PC-9 (cell line): ENCODE measurements around the gene STRN4. TPM values are rescaled to one million over a fixed set of nuclear protein-coding genes. Genes with fewer than 3 reads are reported as not detected.

Experiments used
- BruUV-seq: library from RNA; stranded (reverse); fragments of 400-500 nt; replicated peaks from 2 replicates; lab custom pipeline; 2021; lab: Mats Ljungman, UMichigan
- CTCF ChIA-PET: fragments of 300-600 bp; sonication (Branson Sonifier 250); formaldehyde crosslinking; loops from one replicate; lab custom pipeline; 2022; ENCODE audit warnings: antibody characterized with exemption; lab: Charles Lee
- POLR2A ChIA-PET: fragments of 300-600 bp; sonication (Branson Sonifier 250); formaldehyde crosslinking; loops from one replicate; lab custom pipeline; 2022; ENCODE audit warnings: antibody characterized with exemption; ENCODE audit not compliant: unreplicated experiment; lab: Charles Lee
- DNase-seq, 2 experiments: peaks; one replicate each; pipeline versions ENCODE4 v3.0.0 to v3.0.0-alpha.2; 2015 to 2022; ENCODE audit warnings: mixed read lengths in 1 of 2
- H2AFZ ChIP-seq: fragments of 200-600 bp; sonication (generic); 2 replicates; pipeline ENCODE4 v1.8.1; 2017; ENCODE audit warnings: antibody characterized with exemption
- H3F3A ChIP-seq: fragments of 200-600 bp; sonication (generic); 2 replicates; pipeline ENCODE4 v1.8.1; 2017; ENCODE audit warnings: antibody characterized with exemption, mild to moderate bottlenecking, low read depth; ENCODE audit not compliant: insufficient read depth
- H3K27ac ChIP-seq: fragments of 200-600 bp; sonication (generic); 2 replicates; pipeline ENCODE4 v1.6.1; 2016; ENCODE audit warnings: mixed run types
- H3K27me3 ChIP-seq: fragments of 200-600 bp; sonication (generic); 2 replicates; pipeline ENCODE4 v1.6.1; 2016; ENCODE audit warnings: low read depth, mixed run types; ENCODE audit not compliant: insufficient read depth
- H3K36me3 ChIP-seq: fragments of 200-600 bp; sonication (generic); 2 replicates; pipeline ENCODE4 v1.6.1; 2016; ENCODE audit warnings: low read depth, mixed run types
- H3K4me1 ChIP-seq: fragments of 200-600 bp; sonication (generic); replicated peaks from 2 replicates; pipeline ENCODE4 v1.6.1; 2016; ENCODE audit warnings: mixed run types; ENCODE audit not compliant: insufficient read depth
- H3K4me2 ChIP-seq: fragments of 200-600 bp; sonication (generic); 2 replicates; pipeline ENCODE4 v1.6.1; 2017; ENCODE audit warnings: mixed run types
- H3K4me3 ChIP-seq: fragments of 200-600 bp; sonication (generic); 2 replicates; pipeline ENCODE4 v1.6.1; 2016; ENCODE audit warnings: mixed run types
- H3K79me2 ChIP-seq: fragments of 200-600 bp; sonication (generic); 2 replicates; pipeline ENCODE4 v1.6.1; 2017; ENCODE audit warnings: low read depth, mixed run types
- H3K9me2 ChIP-seq: fragments of 200-600 bp; sonication (generic); 2 replicates; pipeline ENCODE4 v1.8.1; 2017; ENCODE audit warnings: mild to moderate bottlenecking; ENCODE audit not compliant: insufficient read depth
- H3K9me3 ChIP-seq: fragments of 200-600 bp; sonication (generic); 2 replicates; pipeline ENCODE4 v1.8.1; 2016; ENCODE audit warnings: low read depth; ENCODE audit not compliant: insufficient read depth
- H4K20me1 ChIP-seq: fragments of 200-600 bp; sonication (generic); 2 replicates; pipeline ENCODE4 v1.8.1; 2017; ENCODE audit not compliant: insufficient read depth
- CTCF ChIP-seq: fragments of 200-600 bp; sonication (generic); conservative IDR thresholded peaks from 2 replicates; pipeline ENCODE4 v1.6.1; 2017; ENCODE audit warnings: mixed run types, antibody characterized with exemption, mild to moderate bottlenecking, moderate library complexity
- EZH2 ChIP-seq: fragments of 200-600 bp; sonication (generic); IDR thresholded peaks from 2 replicates; pipeline ENCODE4 v1.8.0; 2017; ENCODE audit warnings: antibody characterized with exemption, low read depth
- intact Hi-C: fragments of 100-400 bp; cut with micrococcal nuclease; formaldehyde crosslinking; loops from one replicate; pipeline ENCODE4 v1.10.0; 2022; ENCODE audit not compliant: unreplicated experiment
- total RNA-seq: library from RNA; stranded (reverse); gene quantifications from 2 replicates; pipeline ENCODE4 v1.2.3, GENCODE V29; 2021

The STRN4 gene
- total RNA-seq, 1 experiment from 2014 or later = 93.3 TPM

- DNase-seq = peak in 1 of 2 experiments; percentile 5
- Histone ChIP-seq H3K9me3 (no peaks in the 10 kb centered on the region), H3K4me3 (no peak overlapping the region), H3K27ac (no peak overlapping the region), H3K27me3 (no peaks in the 10 kb centered on the region), H3K4me1 (no peaks in the 10 kb centered on the region), H3K79me2 (no peaks in the 10 kb centered on the region), H2AFZ (no peak overlapping the region), H3F3A (peaks cover 35% of the 10 kb centered on the region; the same call in 1 of the 2 replicates), H4K20me1 (peaks cover 7% of the 10 kb centered on the region; the same call in 1 of the 2 replicates), H3K9me2 (no peaks in the 10 kb centered on the region), H3K36me3 (no peaks in the 10 kb centered on the region), H3K4me2 (no peak overlapping the region)
- no peak for TF ChIP-seq CTCF
- no peak for TF ChIP-seq EZH2
- CTCF ChIA-PET = no interaction called here
- BruUV-seq = no TSS peak
- intact Hi-C loops = loop anchor here (10.0 kb wide), 2 partner anchors 238 to 278 kb away; no protein-coding TSS in a partner anchor
- POLR2A ChIA-PET = no interaction called here
Observed at GRCh38 chr19:46756544-46756888, 10.3 kb upstream of the STRN4 start.

- Histone ChIP-seq H3K36me3 (no peaks in the 10 kb centered on the region), H3F3A (peaks cover 35% of the 10 kb centered on the region; the same call in 1 of the 2 replicates), H3K4me2 (no peak overlapping the region), H3K9me3 (no peaks in the 10 kb centered on the region), H3K79me2 (no peaks in the 10 kb centered on the region), H3K4me3 (no peak overlapping the region), H3K4me1 (no peaks in the 10 kb centered on the region), H2AFZ (no peak overlapping the region), H4K20me1 (peaks cover 7% of the 10 kb centered on the region; the same call in 1 of the 2 replicates), H3K9me2 (no peaks in the 10 kb centered on the region), H3K27me3 (no peaks in the 10 kb centered on the region), H3K27ac (no peak overlapping the region)
- POLR2A ChIA-PET = no interaction called here
- no TSS peak for BruUV-seq
- TF ChIP-seq CTCF (no peak), EZH2 (no peak)
- intact Hi-C loops = loop anchor here (10.0 kb wide), 2 partner anchors 239 to 279 kb away; no protein-coding TSS in a partner anchor
- DNase-seq = no peak
- CTCF ChIA-PET = no interaction called here
Observed at GRCh38 chr19:46755853-46756543, 9.7 kb upstream of the STRN4 start.

- Histone ChIP-seq H2AFZ (no peak overlapping the region), H3K4me2 (no peak overlapping the region), H4K20me1 (peaks cover 7% of the 10 kb centered on the region; the same call in 1 of the 2 replicates), H3K79me2 (no peaks in the 10 kb centered on the region), H3K36me3 (no peaks in the 10 kb centered on the region), H3K27ac (no peak overlapping the region), H3K4me1 (no peaks in the 10 kb centered on the region), H3K9me2 (no peaks in the 10 kb centered on the region), H3K9me3 (no peaks in the 10 kb centered on the region), H3K27me3 (no peaks in the 10 kb centered on the region), H3F3A (peaks cover 35% of the 10 kb centered on the region; the same call in 1 of the 2 replicates), H3K4me3 (no peak overlapping the region)
- CTCF ChIA-PET = interaction anchor here (0.6 to 0.7 kb wide), 4 partner anchors 27 to 524 kb away, joined by 3 to 7 read pairs (median 4); no protein-coding TSS in a partner anchor
- intact Hi-C loops = loop anchor here (10.0 kb wide), 2 partner anchors 240 to 280 kb away; no protein-coding TSS in a partner anchor
- POLR2A ChIA-PET = no interaction called here
- no peak for TF ChIP-seq EZH2
- TF ChIP-seq CTCF = no peak
- BruUV-seq = no TSS peak
- DNase-seq = no peak
Observed at GRCh38 chr19:46755077-46755852, 9.0 kb upstream of the STRN4 start.
